GM19395 (cell line): ENCODE data around the gene GRIN2A.

Experiments
- ATAC-seq: cut with Tn5 transposase; IDR thresholded peaks from one replicate; pipeline ENCODE4 v1.9.1; 2021; ENCODE audit warnings: mild to moderate bottlenecking, moderate library complexity; ENCODE audit not compliant: unreplicated experiment

The GRIN2A gene

DNA sequence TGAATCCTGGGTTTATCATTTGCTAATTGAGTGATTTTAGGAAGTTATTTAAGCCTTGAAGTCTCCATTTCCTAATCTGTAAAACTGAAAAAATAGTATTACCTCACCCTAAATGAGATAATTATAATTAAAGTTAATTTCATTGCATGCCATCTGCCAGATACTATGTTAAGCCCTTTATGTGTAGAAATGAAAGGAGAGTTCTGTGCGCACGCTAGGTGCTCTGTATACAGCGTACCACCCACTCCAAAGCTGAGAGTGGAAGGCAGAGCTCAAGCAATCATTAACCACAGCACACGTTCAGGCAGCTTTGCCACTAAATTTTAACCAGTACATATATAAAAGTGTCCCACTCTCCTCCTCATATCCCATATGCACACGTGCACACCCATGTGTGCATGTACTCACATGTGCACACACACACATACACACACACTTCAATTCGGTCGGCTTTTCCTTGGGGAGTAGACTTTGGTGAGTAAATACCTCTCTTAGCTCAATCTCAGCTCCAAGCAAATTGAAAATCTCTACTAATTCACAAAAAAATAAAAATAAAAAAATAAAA lies 204.8 kb downstream of the GRIN2A start:
- ATAC-seq = no peak

DNA sequence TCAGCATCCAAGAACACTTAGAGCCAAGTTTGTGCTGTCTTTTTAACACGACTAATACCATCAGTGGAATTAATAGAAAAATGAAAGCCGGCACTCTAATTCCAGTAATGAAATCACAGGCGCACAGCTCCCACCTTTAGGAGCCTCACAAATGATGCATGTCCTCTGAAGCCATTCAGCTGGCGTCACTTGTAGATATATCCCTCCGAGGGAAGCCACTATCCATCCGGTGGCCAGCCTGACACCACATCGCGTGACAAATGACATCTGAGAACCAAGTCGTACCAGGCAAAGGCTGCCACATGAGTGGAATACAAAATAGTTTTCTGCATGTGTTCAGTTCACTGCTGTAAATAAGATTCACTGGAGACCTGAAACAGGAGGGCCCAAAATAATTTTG lies 205.6 kb downstream of the GRIN2A start:
- ATAC-seq = no peak

DNA sequence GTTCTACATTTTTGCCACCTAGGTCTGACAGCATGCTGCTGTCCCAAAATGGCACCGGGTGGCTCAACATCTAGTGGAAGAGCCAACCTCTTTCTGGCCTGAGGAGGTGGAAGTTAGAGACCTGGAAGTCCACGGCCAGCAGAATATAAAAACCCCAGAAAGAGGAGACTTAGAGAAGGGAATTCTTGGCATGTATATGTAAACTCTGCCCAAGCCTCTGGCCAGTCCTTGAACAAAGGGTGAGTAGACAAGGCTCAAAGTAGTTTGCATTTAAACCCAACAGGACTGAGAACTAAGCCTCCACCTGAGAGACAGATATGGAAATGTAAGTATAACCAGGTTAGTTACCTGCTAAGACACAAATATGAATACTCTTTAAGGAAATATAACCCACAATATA lies 210.3 kb downstream of the GRIN2A start:
- no peak for ATAC-seq

DNA sequence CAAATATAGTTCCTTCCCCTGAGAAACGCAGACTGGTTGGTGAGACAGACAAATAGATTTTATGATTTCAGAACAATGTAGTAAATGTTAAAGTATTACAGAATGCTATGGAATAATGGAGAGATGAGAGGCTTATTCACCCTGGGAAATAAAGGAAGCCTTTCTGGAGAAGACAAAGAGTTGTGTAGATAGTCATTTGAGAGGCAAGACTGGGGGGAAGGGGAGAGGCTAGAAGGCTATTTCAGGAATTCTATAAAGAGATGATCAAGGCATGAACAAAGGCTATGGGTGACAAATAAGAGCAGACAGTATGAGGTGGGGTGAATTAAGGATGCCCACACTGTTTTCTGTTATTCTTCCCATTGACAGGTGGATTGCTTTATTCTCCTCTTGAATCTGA lies 211.4 kb downstream of the GRIN2A start:
- ATAC-seq = no peak

GRCh38 chr16:9970244-9970643 lies 212.0 kb downstream of the GRIN2A start:
- no peak for ATAC-seq

GRCh38 chr16:9969580-9969979 lies 212.6 kb downstream of the GRIN2A start:
- ATAC-seq = no peak

DNA sequence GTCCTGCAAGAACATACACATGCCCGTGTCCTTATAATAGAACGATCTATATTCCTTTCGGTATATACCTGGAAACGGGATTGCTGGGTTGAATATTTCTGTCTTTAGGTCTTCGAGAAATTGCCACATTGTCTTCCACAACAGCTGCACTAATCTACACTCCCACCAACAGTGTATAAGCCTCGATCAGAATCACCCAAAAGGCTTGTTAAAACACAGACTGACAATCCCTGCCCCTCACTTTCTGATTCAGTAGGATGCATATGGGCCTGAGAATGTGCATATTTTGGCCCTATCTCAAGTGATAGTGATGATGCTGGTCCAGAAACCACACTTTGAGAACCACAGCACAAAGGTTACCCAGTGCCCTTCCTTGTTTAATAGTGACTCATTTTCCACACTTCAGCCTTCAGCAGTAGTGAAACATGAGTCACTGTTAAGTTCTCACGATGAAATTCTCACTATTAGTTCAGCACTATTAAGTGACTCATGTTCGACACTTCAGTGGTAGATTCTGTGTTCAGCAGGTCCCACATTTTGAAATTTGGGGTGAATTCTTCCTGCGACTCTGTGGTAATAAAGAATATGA lies 215.6 kb downstream of the GRIN2A start:
- ATAC-seq = no peak

DNA sequence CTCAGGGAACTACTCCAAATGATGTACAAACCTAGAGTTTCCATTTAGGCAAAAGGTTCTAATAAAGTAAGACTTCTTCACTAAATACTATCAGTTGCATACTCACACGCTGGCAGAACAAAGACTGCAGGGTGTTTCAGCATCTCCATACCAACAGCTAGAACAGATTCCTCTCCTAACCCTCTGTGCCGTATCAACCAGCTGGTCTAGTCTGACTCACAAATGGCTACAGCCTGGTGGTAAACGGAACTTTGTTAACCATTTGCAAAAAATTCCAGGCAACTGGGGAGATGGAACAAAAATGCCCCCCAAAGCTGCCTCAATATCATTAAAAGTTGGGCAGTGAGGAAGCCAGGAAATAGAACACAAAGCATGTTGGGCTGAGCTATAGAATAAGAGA lies 217.1 kb downstream of the GRIN2A start:
- no peak for ATAC-seq

DNA sequence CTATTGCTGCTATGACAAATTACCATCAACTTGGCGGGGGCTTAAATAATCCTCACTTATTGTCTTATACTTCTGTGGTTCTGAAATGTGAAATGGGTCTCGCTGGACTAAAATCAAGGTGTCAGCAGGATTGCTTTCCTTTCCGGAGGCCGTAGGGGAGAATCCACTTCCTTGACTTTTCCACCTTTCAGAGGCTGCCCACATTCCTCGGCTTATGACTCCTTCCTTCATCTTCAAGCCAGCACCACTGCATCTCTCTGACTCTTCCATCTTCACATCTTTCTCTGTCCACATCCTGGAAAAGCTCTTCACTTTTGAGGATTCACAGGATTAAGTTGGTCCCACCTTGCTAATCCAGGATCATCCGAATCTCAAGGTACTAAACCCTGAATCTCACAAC lies 217.8 kb downstream of the GRIN2A start:
- no peak for ATAC-seq

DNA sequence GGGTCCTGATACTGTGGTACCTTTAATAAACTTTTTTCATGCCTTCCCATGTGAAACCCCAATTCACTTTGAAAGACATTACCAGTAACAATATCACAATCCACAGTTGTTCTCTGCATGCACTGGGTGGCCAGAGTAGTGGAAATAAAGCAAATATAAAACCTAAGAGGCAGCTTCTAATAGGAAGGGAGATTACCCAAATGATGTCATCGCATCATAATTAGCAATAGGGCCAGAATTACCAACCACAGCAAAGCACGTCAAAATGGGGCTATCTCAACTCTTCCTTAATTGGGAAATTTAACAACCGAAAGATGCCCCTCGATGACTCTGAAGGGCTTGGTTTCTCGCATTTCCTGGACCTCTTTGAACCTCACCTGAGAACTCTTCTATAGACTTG lies 224.8 kb downstream of the GRIN2A start:
- no peak for ATAC-seq

DNA sequence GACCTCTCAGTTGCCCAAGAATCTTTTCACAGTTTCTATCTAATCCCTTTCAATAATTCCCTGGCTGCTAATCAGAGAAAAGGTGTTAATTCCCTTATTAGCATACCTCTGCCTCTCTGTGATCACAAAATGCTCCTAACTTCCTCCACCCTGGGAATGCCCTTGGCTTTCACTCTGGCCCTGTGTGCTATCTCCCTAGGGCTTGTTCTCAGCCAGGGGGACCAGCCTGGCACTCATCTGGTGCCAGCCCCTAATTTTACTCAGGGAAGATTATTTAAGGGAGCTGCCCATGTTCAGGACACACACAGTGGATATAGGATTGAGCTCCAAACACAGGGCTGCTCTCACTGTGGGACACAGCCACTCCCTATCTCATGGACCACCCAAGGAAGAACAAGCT lies 225.2 kb downstream of the GRIN2A start:
- ATAC-seq = no peak

- no peak for ATAC-seq
Measured at GRCh38 chr16:9955677-9956076, 226.6 kb downstream of the GRIN2A start.

- no peak for ATAC-seq
Measured at GRCh38 chr16:9953908-9954570, 228.2 kb downstream of the GRIN2A start.

DNA sequence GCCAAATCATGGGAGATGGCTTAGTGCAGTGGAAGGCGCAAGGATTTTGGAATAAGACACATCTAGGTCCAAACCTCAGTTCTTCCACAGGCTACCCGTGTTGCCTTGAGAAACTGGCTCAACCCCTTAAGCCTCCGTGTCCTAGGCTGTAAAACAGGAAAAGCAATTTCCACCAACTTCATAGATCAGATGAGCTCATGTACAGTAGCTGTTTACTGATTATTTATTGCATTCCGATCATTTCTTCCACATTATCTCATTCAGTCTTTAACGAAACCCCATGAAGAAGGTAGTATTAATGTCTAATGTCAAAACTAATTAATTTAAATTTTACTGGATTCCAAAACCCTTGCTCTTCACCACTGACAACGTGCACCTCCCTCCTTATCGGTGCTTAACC lies 231.6 kb downstream of the GRIN2A start:
- ATAC-seq = no peak

GRCh38 chr16:9949396-9949795 lies 232.8 kb downstream of the GRIN2A start:
- no peak for ATAC-seq

- no peak for ATAC-seq
Measured at GRCh38 chr16:9948933-9949332, 233.3 kb downstream of the GRIN2A start.

- no peak for ATAC-seq
Measured at GRCh38 chr16:9946022-9946720, 236.1 kb downstream of the GRIN2A start.

- no peak for ATAC-seq
Measured at GRCh38 chr16:9943121-9943520, 239.1 kb downstream of the GRIN2A start.

DNA sequence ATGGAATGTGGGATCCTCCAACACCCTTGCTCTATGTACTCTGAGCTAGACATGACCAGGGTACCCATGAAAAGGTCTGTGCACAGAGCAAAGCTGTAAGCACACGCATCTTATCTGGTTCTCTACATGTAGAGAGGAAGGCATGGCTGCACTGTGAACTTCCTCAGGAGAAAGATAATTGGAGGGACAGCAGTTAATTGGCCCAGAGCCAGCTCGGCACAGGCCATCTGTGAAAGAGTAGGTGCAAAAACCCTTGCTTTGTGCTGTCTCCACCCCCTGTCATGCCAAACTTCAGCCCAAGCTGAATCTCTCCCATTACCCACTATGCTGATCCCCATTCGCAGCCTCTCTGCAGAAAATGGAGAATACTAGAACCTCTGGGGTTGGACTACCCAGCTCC lies 241.0 kb downstream of the GRIN2A start:
- ATAC-seq = no peak

- no peak for ATAC-seq
Measured at GRCh38 chr16:9934723-9935508, 247.3 kb downstream of the GRIN2A start.

- ATAC-seq = no peak
Measured at GRCh38 chr16:9932919-9933653, 249.1 kb downstream of the GRIN2A start.
